Uterus (tissue), 2 donors: ENCODE measurements around the gene ABCG2.

ENCODE experiments used
- CTCF ChIP-seq, 4 experiments: fragments of 200-600 bp in 2 of 4; fragments of 450-650 bp in 2 of 4; sonication (generic) in 2 of 4; IDR thresholded peaks; one replicate each; pipeline ENCODE4 v1.5.1; 2016 to 2019; ENCODE audit warnings: antibody characterized with exemption in 4 of 4, mild to moderate bottlenecking in 2 of 4, moderate library complexity in 1 of 4
- POLR2A ChIP-seq, 2 donors: fragments of 450-650 bp; IDR thresholded peaks; one replicate each; pipeline ENCODE4 v1.6.1; 2016; ENCODE audit warnings: antibody characterized with exemption in 2 of 2, mild to moderate bottlenecking in 1 of 2, moderate library complexity in 1 of 2

GRCh38 chr4:88162626-88163025 lies 4.2 kb upstream of the ABCG2 start:
- TF ChIP-seq CTCF (IDR thresholded peaks at IDR 0.05) (no peak), POLR2A (IDR thresholded peaks at IDR 0.05) (no peak)
